GM19239 (cell line): ENCODE data around the gene CHL1.

ENCODE experiments used
- DNase-seq: peaks from one replicate; pipeline ENCODE4 v3.0.0; 2011; ENCODE audit warnings: low spot score; ENCODE audit not compliant: insufficient read length
- FAIRE-seq: peaks from 2 replicates; lab custom pipeline; 2011; peaks lifted over from hg19 to GRCh38; lab: Jason Lieb, UNC

The CHL1 gene

GRCh38 chr3:196311-197148 is at the start of gene CHL1:
CHL1 (plus strand) TSS chr3:196763; CDS start chr3:319777, 123,014 bp downstream.
- peak; percentile 17 for DNase-seq
- FAIRE-seq, result peak; percentile 87

GRCh38 chr3:151614-152189 is 44.9 kb upstream of the CHL1 start:
- no peak for DNase-seq
- no peak for FAIRE-seq

GRCh38 chr3:159974-160373 is 36.6 kb upstream of the CHL1 start:
- FAIRE-seq (no peak), DNase-seq (no peak)

GRCh38 chr3:166071-166470 is 30.5 kb upstream of the CHL1 start:
- FAIRE-seq, result no peak
- no peak for DNase-seq

- DNase-seq (no peak), FAIRE-seq (no peak)
These were observed 29.8 kb upstream of the CHL1 start for GRCh38 chr3:166799-167198.

- FAIRE-seq, result peak; percentile 80
These were observed 22.7 kb upstream of the CHL1 start for GRCh38 chr3:173886-174285.

GRCh38 chr3:184976-185375 is 11.6 kb upstream of the CHL1 start:
- DNase-seq (no peak), FAIRE-seq (no peak)

More at GRCh38 chr3:173886-174285, 22.7 kb upstream of the CHL1 start:
- peak; percentile 15 for DNase-seq

- FAIRE-seq (peak; percentile 55), DNase-seq (peak; percentile 19)
These were observed 4.2 kb upstream of the CHL1 start for GRCh38 chr3:192215-192929.

- FAIRE-seq (no peak), DNase-seq (no peak)
These were observed 2.6 kb upstream of the CHL1 start for GRCh38 chr3:194001-194400.

- FAIRE-seq, result no peak
These were observed 2.1 kb upstream of the CHL1 start for GRCh38 chr3:194421-194820.

GRCh38 chr3:195666-196065 is 897 bp upstream of the CHL1 start:
- DNase-seq (no peak), FAIRE-seq (peak; percentile 28)

More at GRCh38 chr3:194421-194820, 2.1 kb upstream of the CHL1 start:
- no peak for DNase-seq

GRCh38 chr3:197149-197827 is 725 bp downstream of the CHL1 start:
- FAIRE-seq (peak; percentile 64), DNase-seq (peak; percentile 40)

GRCh38 chr3:197828-198491 is 1.4 kb downstream of the CHL1 start:
- FAIRE-seq (peak; percentile 75), DNase-seq (peak; percentile 44)

GRCh38 chr3:199835-200234 is 3.3 kb downstream of the CHL1 start:
- FAIRE-seq (no peak), DNase-seq (no peak)

GRCh38 chr3:200758-201325 is 4.3 kb downstream of the CHL1 start:
- FAIRE-seq (no peak), DNase-seq (no peak)

- FAIRE-seq (no peak), DNase-seq (no peak)
These were observed 7.5 kb downstream of the CHL1 start for GRCh38 chr3:204102-204501.

- DNase-seq (no peak), FAIRE-seq (no peak)
These were observed 11.4 kb downstream of the CHL1 start for GRCh38 chr3:207973-208372.

GRCh38 chr3:210669-211068 is 14.1 kb downstream of the CHL1 start:
- peak; percentile 14 for FAIRE-seq

GRCh38 chr3:212432-212831 is 15.9 kb downstream of the CHL1 start:
- DNase-seq (peak; percentile 9), FAIRE-seq (peak; percentile 96)

More at GRCh38 chr3:210669-211068, 14.1 kb downstream of the CHL1 start:
- DNase-seq, result no peak
